Kidney epithelial cell (primary cell): ENCODE measurements around the gene MAML2. TPM values are rescaled to one million over a fixed set of nuclear protein-coding genes. Genes with fewer than 3 reads are reported as not detected.

Source experiments
- DNase-seq: peaks from one replicate; pipeline ENCODE4 v3.0.0-alpha.2; 2010; ENCODE audit warnings: low read depth
- H3K27me3 ChIP-seq: 2 replicates; pipeline ENCODE4 v1.6.0; 2011; ENCODE audit warnings: low read length; ENCODE audit not compliant: control insufficient read depth, insufficient read depth
- H3K36me3 ChIP-seq: 2 replicates; pipeline ENCODE4 v1.5.1; 2011; ENCODE audit warnings: low read length; ENCODE audit not compliant: control insufficient read depth, insufficient read depth
- H3K4me3 ChIP-seq: 2 replicates; pipeline ENCODE4 v1.5.1; 2011; ENCODE audit warnings: low read depth, mild to moderate bottlenecking, control low read depth, low read length
- CTCF ChIP-seq: IDR thresholded peaks from 2 replicates; pipeline ENCODE4 v1.5.1; 2011; ENCODE audit warnings: mild to moderate bottlenecking, moderate library complexity, low read length, control low read depth, inconsistent platforms; ENCODE audit not compliant: insufficient read depth, poor library complexity, severe bottlenecking
- total RNA-seq: library from RNA; depleted of rRNA; stranded (reverse); fragments of >200 nt; gene quantifications from 2 replicates; pipeline ENCODE4 v1.2.3, GENCODE V29; 2015

The MAML2 gene
- total RNA-seq, 1 donor from 2014 or later, result 12.3 TPM

- DNase-seq, result peak; percentile 43
- H3K27me3 ChIP-seq, result no peaks in the 10 kb centered on the region
- no peak overlapping the region for H3K4me3 ChIP-seq
- no peak for TF ChIP-seq CTCF
- no peaks in the 10 kb centered on the region for H3K36me3 ChIP-seq
These were observed 33.9 kb downstream of the MAML2 start for GRCh38 chr11:96309016-96309642.

GRCh38 chr11:96307776-96308140 lies 35.2 kb downstream of the MAML2 start:
- Histone ChIP-seq H3K36me3 (no peaks in the 10 kb centered on the region), H3K27me3 (no peaks in the 10 kb centered on the region), H3K4me3 (peak overlapping the region; percentile 14)
- peak; percentile 59 for DNase-seq
- no peak for TF ChIP-seq CTCF

- Histone ChIP-seq H3K27me3 (no peaks in the 10 kb centered on the region), H3K36me3 (no peaks in the 10 kb centered on the region), H3K4me3 (peak overlapping the region; percentile 14)
- peak; percentile 99 for DNase-seq
- no peak for TF ChIP-seq CTCF
These were observed 35.8 kb downstream of the MAML2 start for GRCh38 chr11:96306933-96307775.

GRCh38 chr11:96306600-96306932 lies 36.4 kb downstream of the MAML2 start:
- no peak overlapping the region for H3K4me3 ChIP-seq

GRCh38 chr11:96306071-96306470 lies 36.9 kb downstream of the MAML2 start:
- no peak for DNase-seq
- Histone ChIP-seq H3K27me3 (no peaks in the 10 kb centered on the region), H3K4me3 (no peak overlapping the region), H3K36me3 (no peaks in the 10 kb centered on the region)
- TF ChIP-seq CTCF, result no peak

More at GRCh38 chr11:96306600-96306932, 36.4 kb downstream of the MAML2 start:
- DNase-seq, result no peak
- H3K36me3 ChIP-seq, result no peaks in the 10 kb centered on the region
- TF ChIP-seq CTCF, result no peak
- H3K27me3 ChIP-seq, result no peaks in the 10 kb centered on the region
